H7 (cell line): ENCODE data around the gene FNDC3B. TPM values are rescaled to one million over a fixed set of nuclear protein-coding genes. Genes with fewer than 3 reads are reported as not detected.
"Not testable (repeated sequence)": the region's sequence is repeated elsewhere in the genome, so short reads cannot be mapped to it uniquely, and the experiment has no call there.

Experiments used
- DNase-seq: peaks from one replicate; pipeline ENCODE4 v3.0.0; 2012
- H3K27me3 ChIP-seq: 2 replicates; pipeline ENCODE4 v1.6.0; 2011; ENCODE audit warnings: mild to moderate bottlenecking, low read length; ENCODE audit not compliant: control insufficient read depth, insufficient read depth
- H3K36me3 ChIP-seq: replicated peaks from 2 replicates; pipeline ENCODE4 v1.5.1; 2011; ENCODE audit warnings: low read length; ENCODE audit not compliant: control insufficient read depth, insufficient read depth
- H3K4me3 ChIP-seq: 2 replicates; pipeline ENCODE4 v1.5.1; 2011; ENCODE audit warnings: low read depth, mild to moderate bottlenecking, control low read depth, low read length, moderate library complexity; ENCODE audit not compliant: insufficient read depth
- total RNA-seq: library from RNA; depleted of rRNA; stranded (reverse); fragments of >200 nt; shearing (Covaris generic); gene quantifications from 2 replicates; pipeline ENCODE4 v1.2.3, GENCODE V29; 2014

Gene FNDC3B
- total RNA-seq, 1 experiment from 2014 or later = 24.2 TPM

DNA sequence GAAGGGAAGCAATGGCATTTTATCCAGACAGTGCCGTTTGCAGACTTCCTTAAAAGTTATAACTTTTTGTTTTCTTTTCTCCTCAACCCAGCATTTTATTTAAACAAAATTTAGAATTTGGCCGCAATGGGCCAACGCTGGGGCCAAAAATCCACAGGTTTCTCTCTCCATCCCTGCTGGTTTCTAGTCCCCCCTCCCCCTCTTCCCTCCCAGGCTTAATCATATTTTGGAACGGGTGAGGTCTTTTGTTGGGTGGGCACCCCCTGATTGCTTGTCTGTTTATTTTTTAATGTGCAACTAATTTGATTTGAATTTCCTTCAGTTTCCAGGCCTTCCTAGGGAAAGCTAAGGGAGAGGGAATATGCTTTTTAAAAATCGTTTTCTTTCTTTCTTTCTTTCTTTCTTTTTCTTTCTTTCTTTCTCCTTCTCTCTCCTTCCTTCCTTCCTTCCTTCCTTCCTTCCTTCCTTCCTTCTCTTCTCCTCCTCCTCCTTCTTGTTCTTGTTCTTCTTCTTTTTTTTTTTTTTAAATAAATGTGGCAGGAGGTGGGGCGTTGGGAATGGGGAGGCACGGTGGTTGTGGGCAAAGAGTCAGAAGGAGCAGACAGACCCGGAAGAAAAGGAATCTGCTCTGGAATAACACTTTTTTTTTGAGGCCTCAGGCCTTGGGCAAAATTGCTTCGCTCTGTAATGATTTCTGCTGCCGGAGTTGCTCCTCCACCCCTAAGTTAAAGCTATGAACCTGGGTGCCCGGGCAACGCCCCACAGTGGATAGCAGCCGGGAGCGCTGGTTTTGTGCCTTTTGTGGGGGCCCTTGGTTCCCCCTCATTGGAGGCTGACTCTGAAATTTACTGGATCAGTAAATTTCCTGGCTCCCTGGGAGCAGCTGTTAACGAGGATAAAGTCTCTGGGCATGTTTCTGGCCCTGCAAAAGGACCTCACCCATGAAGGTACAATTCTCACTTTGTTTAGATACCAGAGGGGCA, 1.9 kb downstream of the FNDC3B start:
- H3K27me3 ChIP-seq = no peaks in the 10 kb centered on the region
- no peaks in the 10 kb centered on the region for H3K36me3 ChIP-seq
- peak; percentile 47 for DNase-seq
- H3K4me3 ChIP-seq = peak overlapping the region; percentile 97

DNA sequence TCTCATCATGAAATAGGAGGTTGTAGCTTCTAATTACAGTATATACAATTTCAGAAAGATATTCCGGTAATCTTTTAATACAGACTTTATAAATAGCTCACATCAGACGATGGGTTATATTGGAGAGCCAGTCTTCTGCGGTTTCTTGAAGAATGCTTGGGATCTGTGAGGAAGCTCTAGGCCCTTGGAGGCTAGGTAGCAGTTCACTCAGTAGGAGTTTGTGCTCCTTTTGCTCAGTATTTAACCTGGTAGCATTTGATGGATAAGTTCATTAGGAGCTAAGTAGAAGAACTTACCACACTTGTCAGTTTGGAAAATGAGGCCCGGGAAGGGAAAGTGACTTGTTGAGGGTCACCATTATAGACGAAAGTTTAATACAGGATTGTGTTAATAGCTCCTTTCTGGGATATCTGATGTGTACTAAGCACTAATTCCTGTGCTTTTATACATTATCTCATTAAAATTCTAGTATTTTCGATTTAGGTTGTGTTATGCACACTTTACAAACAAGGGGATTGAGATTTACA, 2.8 kb downstream of the FNDC3B start:
- Histone ChIP-seq H3K27me3 (no peaks in the 10 kb centered on the region), H3K4me3 (no peak overlapping the region), H3K36me3 (no peaks in the 10 kb centered on the region)
- no peak for DNase-seq

DNA sequence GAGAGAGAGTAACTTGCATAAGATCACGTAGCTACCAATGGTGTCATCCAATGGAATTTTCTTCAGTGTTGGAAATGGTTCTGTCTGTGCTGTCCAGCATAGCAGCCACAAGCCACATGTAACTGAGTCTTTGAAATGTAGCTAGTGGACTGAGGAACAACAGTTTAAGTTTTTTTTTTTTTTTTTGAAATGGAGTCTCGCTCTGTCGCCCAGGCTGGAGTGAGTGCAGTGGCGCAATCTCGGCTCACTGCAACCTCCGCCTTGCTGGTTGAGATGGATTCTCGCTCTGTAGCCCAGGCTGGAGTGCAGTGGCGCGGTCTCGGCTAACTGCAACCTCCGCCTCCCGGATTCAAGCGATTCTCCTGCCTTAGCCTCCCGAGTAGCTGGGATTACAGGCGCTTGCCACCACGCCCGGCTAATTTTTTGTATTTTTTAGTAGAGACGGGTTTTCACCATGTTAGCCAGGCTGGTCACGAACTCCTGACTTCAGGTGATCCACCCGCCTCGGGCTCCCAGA, 3.3 kb downstream of the FNDC3B start:
- not testable (repeated sequence) for H3K27me3 ChIP-seq, H3K4me3 ChIP-seq, DNase-seq, H3K36me3 ChIP-seq

DNA sequence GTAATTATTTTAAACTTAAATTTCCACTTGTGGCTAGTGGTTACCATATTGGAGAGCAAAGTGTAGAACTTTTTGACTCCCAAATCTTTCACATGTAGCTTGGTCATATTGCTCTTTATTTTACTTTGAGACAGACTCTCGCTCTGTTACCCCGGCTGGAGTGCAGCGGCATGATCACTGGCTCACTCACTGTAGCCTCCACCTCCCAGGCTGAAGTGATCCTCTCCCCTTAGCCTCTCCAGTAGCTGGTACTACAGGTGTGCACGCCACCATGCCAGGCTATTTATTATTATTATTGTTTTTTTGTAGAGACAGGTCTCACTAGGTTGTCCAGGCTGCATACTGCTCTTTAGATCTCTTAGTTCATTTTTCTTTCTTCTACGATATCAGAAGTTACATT, 3.9 kb downstream of the FNDC3B start:
- Histone ChIP-seq H3K4me3 (no peak overlapping the region), H3K36me3 (no peaks in the 10 kb centered on the region), H3K27me3 (no peaks in the 10 kb centered on the region)
- no peak for DNase-seq

DNA sequence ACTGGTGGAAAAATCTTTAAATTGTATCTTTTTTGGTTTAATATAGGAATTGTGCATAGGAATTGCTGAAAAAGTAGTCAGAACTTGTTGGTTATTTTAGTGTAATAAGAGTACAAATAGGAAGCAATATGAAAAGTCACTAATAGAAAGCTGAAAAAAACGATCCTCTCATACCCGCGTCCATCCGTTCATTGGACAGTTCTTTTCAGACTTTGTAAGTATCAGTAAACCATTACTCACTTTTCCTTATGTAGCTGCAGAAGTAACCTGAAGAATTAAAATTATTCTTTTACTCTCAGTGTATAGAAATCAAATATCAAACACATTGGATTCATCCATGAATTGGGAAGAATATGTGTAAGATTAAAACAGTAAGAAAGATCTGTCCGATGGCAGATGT, 4.4 kb downstream of the FNDC3B start:
- no peak for DNase-seq
- H3K4me3 ChIP-seq = no peak overlapping the region

DNA sequence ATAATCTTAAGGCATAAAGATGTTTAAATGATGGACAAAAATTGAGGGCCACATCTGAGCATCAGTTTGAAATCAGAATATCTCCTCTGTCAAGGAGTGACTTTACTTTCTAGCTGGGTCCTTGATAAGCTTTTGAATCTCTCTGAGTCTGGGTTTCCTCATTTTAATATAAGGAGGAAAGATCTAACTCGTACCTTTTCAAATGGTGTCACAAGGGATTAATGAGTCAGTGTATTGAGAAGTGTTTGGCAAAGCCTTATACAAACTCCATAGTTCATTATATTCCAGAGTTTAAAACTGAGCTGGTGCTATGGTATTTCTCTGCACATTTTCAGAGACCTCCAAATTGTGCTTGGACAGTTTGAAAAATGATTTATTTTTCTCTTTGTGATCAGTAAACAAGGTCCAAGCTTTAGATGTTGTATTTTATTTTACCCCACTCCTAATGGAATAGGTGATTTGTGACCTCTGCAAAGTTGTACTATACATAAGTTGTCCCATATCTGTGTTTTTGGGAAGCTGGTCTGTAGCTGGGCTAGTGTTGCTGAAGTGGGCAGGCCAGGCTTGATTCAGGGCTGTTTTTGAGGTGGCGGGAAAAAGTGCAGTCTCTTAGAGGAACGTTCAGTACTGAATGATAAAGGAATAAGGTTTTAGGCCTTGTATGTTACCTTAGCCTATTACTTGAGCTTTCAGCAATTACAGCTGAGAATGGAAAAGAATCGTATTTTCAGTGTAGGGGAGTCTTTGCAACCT, 5.6 kb downstream of the FNDC3B start:
- no peak for DNase-seq
- no peaks in the 10 kb centered on the region for H3K36me3 ChIP-seq
- no peak overlapping the region for H3K4me3 ChIP-seq
- no peaks in the 10 kb centered on the region for H3K27me3 ChIP-seq

More for the DNA sequence above, 4.4 kb downstream of the FNDC3B start:
- no peaks in the 10 kb centered on the region for H3K36me3 ChIP-seq
- H3K27me3 ChIP-seq = no peaks in the 10 kb centered on the region

DNA sequence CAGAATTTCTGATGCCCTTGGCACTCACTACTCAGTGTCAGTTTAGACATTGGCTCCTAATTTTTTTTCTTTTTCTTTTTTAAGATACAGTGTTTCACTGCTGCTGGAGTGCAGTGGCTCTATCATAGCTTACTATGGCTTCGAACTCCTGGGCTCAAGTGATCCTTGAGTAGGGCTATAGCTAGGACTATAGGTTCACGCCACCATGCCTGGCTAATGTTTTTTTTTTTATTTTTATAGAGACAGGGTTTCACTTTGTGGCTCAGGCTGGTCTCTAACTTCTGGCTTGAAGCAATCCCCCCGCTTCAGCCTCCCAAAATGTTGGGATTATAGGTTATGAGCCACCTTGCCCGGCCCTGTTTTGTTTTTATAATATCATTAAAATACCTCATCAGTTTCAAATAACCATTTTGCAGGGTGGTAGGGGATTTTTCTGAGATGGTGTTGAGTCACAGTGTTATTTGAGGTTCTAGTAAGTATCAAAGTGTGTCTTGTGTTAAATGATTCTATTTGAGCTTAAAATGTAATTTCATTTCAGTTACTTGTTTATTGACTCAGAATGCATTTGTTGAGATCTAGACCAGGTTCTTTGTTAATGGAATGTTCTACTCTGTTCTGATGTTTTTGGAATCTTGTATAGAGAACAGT, 7.0 kb downstream of the FNDC3B start:
- Histone ChIP-seq H3K27me3 (no peaks in the 10 kb centered on the region), H3K36me3 (no peaks in the 10 kb centered on the region), H3K4me3 (no peak overlapping the region)
- no peak for DNase-seq

DNA sequence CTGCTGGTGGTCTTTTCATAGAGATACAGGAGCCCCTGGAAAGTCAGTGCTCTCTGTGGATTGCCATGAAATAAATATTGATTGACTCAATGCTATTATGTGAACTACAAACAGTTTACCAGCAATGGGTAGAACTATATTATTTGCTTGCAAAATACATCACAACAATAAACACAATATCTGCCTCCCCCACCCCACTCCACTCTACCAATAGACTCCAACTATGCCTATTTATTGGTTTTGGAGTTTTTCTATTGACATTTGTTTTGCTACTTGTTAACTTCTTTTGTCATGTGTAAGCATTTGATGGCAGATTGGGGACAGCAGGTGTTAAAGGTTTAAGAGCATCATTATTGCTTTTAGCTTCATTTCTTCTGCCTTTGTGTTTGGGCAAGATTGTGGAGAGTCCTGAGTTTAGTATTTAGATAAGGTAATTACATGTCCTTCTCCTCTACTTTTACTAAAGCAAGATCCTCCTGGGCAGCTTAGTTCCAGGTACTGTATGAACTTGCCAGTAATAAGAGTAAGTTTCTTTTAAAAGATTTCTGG, 8.3 kb downstream of the FNDC3B start:
- Histone ChIP-seq H3K27me3 (no peaks in the 10 kb centered on the region), H3K4me3 (no peak overlapping the region), H3K36me3 (no peaks in the 10 kb centered on the region)
- DNase-seq = no peak

DNA sequence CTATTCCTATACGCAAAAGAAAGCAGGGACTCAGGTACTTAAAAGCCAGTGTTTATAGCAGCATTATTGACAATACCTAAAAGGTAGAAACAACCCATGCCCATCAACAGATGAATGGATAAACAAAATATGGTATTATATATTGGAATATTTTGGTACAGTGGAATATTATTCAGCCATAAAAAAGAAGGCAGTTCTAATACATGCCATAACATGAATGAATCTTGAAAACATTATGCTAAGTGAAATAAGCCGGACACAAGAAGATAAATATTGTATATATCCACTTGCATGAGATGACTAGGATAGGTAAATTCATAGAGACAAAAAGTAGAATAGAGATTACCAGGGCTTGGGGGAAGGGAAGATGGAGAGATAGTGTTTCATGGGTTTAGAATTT, 9.2 kb downstream of the FNDC3B start:
- Histone ChIP-seq H3K4me3 (no peak overlapping the region), H3K27me3 (no peaks in the 10 kb centered on the region), H3K36me3 (no peaks in the 10 kb centered on the region)
- no peak for DNase-seq

DNA sequence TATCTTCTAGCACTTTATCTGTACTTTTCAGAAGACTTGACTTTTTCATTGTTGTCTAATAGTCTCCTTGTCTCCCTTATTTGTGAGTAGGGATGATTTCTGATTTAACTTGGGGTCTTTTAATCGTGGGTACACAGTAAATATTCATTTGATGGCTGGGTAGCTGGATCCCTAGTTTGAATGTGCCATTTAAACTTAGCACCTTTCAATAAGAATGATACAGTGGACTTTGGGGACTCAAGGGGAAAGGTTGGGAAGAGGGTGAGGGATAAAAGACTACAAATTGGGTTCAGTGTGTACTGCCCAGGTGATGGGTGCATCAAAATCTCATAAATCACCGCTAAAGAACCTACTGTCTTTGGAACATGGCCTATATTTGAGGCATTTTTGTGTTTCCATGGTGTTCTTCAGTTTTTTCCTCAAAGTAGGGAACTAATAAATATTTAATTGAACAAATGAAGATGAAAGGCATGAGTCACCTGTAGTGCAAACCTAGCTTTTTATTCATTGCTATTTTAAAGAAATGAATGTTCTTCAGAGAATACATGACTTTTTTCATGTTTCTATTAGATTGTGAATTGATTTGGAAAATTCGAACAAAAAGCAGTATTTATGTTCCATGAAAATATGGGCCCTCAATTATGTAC, 12.1 kb downstream of the FNDC3B start:
- no peak for DNase-seq
- no peaks in the 10 kb centered on the region for H3K36me3 ChIP-seq
- H3K27me3 ChIP-seq = no peaks in the 10 kb centered on the region
- H3K4me3 ChIP-seq = no peak overlapping the region

DNA sequence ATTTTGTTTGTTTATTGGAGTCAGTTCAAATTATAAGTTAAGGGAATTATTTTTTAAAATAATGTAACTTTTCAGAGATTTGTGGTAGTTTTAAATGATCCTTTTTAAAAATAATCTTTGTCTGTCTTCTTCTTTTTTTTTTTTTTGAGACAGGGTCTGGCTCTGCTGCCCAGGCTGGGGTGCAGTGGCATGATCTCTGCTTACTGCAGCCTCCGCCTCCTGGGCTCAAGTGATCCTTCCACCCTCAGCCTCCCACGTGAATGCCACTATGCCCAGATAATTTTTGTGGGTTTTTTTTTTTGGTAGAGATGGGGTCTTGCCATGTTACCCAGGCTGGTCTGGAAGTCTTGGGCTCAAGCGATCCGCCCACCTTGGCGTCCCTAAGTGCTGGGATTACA, 12.6 kb downstream of the FNDC3B start:
- H3K36me3 ChIP-seq = no peaks in the 10 kb centered on the region
- H3K27me3 ChIP-seq = no peaks in the 10 kb centered on the region
- H3K4me3 ChIP-seq = no peak overlapping the region
- no peak for DNase-seq

DNA sequence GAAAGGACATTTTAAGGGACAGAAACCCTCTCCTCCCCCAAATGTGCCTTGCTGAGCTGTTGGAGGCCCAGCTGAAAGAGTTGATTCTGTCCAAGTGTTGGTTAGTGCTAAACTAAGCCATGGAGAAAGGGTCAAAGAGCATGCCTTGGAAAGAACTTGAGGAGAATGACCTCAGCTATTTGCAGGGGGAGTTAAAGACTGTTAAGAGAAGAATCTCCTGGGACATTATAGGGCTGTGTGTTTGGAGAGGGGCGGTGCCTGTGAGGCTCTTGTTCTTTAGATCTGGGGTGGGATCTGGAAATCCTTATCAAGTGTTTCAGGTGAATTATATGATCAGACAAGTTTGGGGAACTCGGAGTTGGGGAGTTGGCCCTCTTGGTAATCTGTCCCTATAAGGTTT, 13.0 kb downstream of the FNDC3B start:
- Histone ChIP-seq H3K27me3 (no peaks in the 10 kb centered on the region), H3K36me3 (no peaks in the 10 kb centered on the region), H3K4me3 (no peak overlapping the region)
- no peak for DNase-seq

DNA sequence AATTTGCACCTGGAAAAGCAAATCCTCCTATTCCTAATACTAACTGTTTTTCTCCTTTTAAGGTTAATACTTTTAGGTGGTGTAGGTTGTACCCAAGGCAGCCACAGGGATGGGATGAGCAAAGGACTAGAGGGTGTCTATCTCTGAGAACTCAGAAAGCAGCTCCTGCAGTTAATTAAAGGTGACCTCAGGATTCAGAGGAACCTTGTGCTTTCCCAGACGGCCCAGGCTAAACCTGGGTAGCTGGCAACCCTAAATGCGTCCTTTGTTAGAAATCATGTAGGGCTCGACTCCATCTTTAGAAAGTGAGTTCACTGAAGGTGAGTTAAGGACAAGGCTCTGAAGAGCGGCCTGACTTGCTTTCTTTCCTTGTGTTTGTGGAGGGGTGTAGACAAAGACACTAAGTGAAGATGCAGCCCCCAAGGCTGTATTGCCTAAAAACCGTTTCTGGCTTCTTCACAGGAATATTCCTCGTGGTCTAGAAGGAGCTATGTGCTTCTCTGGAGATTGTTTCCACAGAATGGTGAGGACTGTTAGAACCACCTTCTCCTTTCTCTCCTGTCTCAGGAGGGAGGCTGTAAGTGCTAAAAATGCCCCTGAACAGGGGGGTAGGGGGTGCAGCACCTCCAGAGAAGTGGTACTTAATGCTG, 14.9 kb downstream of the FNDC3B start:
- no peaks in the 10 kb centered on the region for H3K27me3 ChIP-seq
- DNase-seq = no peak
- H3K36me3 ChIP-seq = no peaks in the 10 kb centered on the region
- H3K4me3 ChIP-seq = no peak overlapping the region
